Caco-2 (cell line): Measurements from ENCODE around the gene KRT80. TPM values are rescaled to one million over a fixed set of nuclear protein-coding genes. Genes with fewer than 3 reads are reported as not detected.

Experiments used
- BruUV-seq: library from RNA; stranded (reverse); fragments of 400-500 nt; replicated peaks from 2 replicates; lab custom pipeline; 2021; lab: Mats Ljungman, UMichigan
- CTCF ChIA-PET: fragments of 300-600 bp; sonication (Branson Sonifier 250); formaldehyde crosslinking; loops from one replicate; lab custom pipeline; 2022; ENCODE audit warnings: antibody characterized with exemption; lab: Charles Lee
- POLR2A ChIA-PET: fragments of 300-600 bp; sonication (Branson Sonifier 250); formaldehyde crosslinking; loops from one replicate; lab custom pipeline; 2022; ENCODE audit warnings: antibody characterized with exemption; lab: Charles Lee
- DNase-seq, 2 experiments: peaks; one replicate each; pipeline versions ENCODE4 v3.0.0 to v3.0.0-alpha.2; 2020 to 2022
- H3K27me3 ChIP-seq: replicated peaks from 2 replicates; pipeline ENCODE4 v1.6.0; 2011; ENCODE audit warnings: low read length; ENCODE audit not compliant: control insufficient read depth, insufficient read depth
- H3K36me3 ChIP-seq: 2 replicates; pipeline ENCODE4 v1.5.1; 2011; ENCODE audit warnings: low read length; ENCODE audit not compliant: control insufficient read depth, insufficient read depth
- H3K4me1 ChIP-seq: fragments of 250-450 bp; sonication (Bioruptor Pico); 2 replicates; pipeline ENCODE4 v1.5.1; 2020; ENCODE audit warnings: mild to moderate bottlenecking
- H3K4me3 ChIP-seq: 2 replicates; pipeline ENCODE4 v1.5.1; 2011; ENCODE audit warnings: low read depth, mild to moderate bottlenecking, control low read depth, low read length
- H3K9me3 ChIP-seq: fragments of 250-450 bp; sonication (Bioruptor Pico); 2 replicates; pipeline ENCODE4 v1.5.1; 2020; ENCODE audit warnings: mild to moderate bottlenecking, moderate library complexity
- H3K27ac Mint-ChIP-seq: one replicate; pipeline ENCODE4 v1.8.0; 2022; ENCODE audit warnings: mixed read lengths; ENCODE audit not compliant: unreplicated experiment
- H3K27me3 Mint-ChIP-seq: one replicate; pipeline ENCODE4 v1.8.0; 2022; ENCODE audit warnings: mixed read lengths; ENCODE audit not compliant: insufficient read depth, unreplicated experiment
- H3K36me3 Mint-ChIP-seq: one replicate; pipeline ENCODE4 v1.8.0; 2022; ENCODE audit warnings: mild to moderate bottlenecking, mixed read lengths; ENCODE audit not compliant: insufficient read depth, unreplicated experiment
- H3K4me1 Mint-ChIP-seq: one replicate; pipeline ENCODE4 v1.8.0; 2022; ENCODE audit warnings: low read depth, mixed read lengths; ENCODE audit not compliant: unreplicated experiment
- H3K4me3 Mint-ChIP-seq: one replicate; pipeline ENCODE4 v1.8.0; 2022; ENCODE audit warnings: mild to moderate bottlenecking, moderate library complexity, mixed read lengths; ENCODE audit not compliant: unreplicated experiment
- H3K9me3 Mint-ChIP-seq: one replicate; pipeline ENCODE4 v1.8.0; 2022; ENCODE audit warnings: mixed read lengths; ENCODE audit not compliant: unreplicated experiment
- CTCF ChIP-seq, 2 experiments: fragments of 200-600 bp in 1 of 2; IDR thresholded peaks; 1 replicate in 1 of 2; 2 replicates in 1 of 2; pipeline versions ENCODE4 v1.5.1 to v1.8.0; 2011 to 2022; ENCODE audit warnings: antibody characterized with exemption in 1 of 2, control low read depth in 1 of 2, inconsistent platforms in 1 of 2, low read depth in 1 of 2, low read length in 1 of 2, mild to moderate bottlenecking in 1 of 2, moderate library complexity in 1 of 2; ENCODE audit not compliant: insufficient read depth in 1 of 2, severe bottlenecking in 1 of 2, unreplicated experiment in 1 of 2
- intact Hi-C: fragments of 100-400 bp; cut with micrococcal nuclease; formaldehyde crosslinking; loops from one replicate; pipeline ENCODE4 v1.10.0; 2022; ENCODE audit not compliant: unreplicated experiment
- total RNA-seq: library from RNA; stranded (reverse); gene quantifications from 2 replicates; pipeline ENCODE4 v1.2.3, GENCODE V29; 2022

KRT80 gene
- total RNA-seq, 1 experiment from 2014 or later = 0.29 TPM

- BruUV-seq = no TSS peak
- Histone ChIP-seq H3K4me1 (peaks cover 59% of the 10 kb centered on the region), H3K36me3 (no peaks in the 10 kb centered on the region), H3K4me3 (no peak overlapping the region), H3K9me3 (no peaks in the 10 kb centered on the region), H3K27me3 (no peaks in the 10 kb centered on the region)
- Mint-ChIP-seq H3K36me3 (no peaks in the 10 kb centered on the region), H3K27me3 (no peaks in the 10 kb centered on the region), H3K9me3 (no peaks in the 10 kb centered on the region), H3K4me3 (no peak overlapping the region), H3K27ac (peak overlapping the region; percentile 70), H3K4me1 (peaks cover 16% of the 10 kb centered on the region)
- POLR2A ChIA-PET = interaction anchor here (1.4 kb wide), 1 partner anchor 133 kb away, joined by 4 read pairs; no protein-coding TSS in a partner anchor
- intact Hi-C loops = no loop called here
- CTCF ChIA-PET = interaction anchor here (0.6 to 1.1 kb wide), 3 partner anchors 36 to 238 kb away, joined by 3 to 4 read pairs (median 3); no protein-coding TSS in a partner anchor
- DNase-seq = no peak
- no peak for TF ChIP-seq CTCF (IDR thresholded peaks at IDR 0.05; ENCODE audit: insufficient read depth in 1 of 2, low read depth in 1 of 2, low read length in 1 of 2, severe bottlenecking in 1 of 2, unreplicated experiment in 1 of 2)
Measured at GRCh38 chr12:52146089-52146821, 45.6 kb downstream of the KRT80 start.

- no TSS peak for BruUV-seq
- Histone ChIP-seq H3K4me3 (no peak overlapping the region), H3K27me3 (no peaks in the 10 kb centered on the region), H3K36me3 (no peaks in the 10 kb centered on the region), H3K4me1 (peaks cover 59% of the 10 kb centered on the region), H3K9me3 (no peaks in the 10 kb centered on the region)
- Mint-ChIP-seq H3K4me1 (peaks cover 16% of the 10 kb centered on the region), H3K27me3 (no peaks in the 10 kb centered on the region), H3K27ac (peak overlapping the region; percentile 70), H3K9me3 (no peaks in the 10 kb centered on the region), H3K4me3 (no peak overlapping the region), H3K36me3 (no peaks in the 10 kb centered on the region)
- ChIA-PET CTCF (no interaction called here), POLR2A (no interaction called here)
- no peak for TF ChIP-seq CTCF (IDR thresholded peaks at IDR 0.05; ENCODE audit: insufficient read depth in 1 of 2, low read depth in 1 of 2, low read length in 1 of 2, severe bottlenecking in 1 of 2, unreplicated experiment in 1 of 2)
- no peak for DNase-seq
- intact Hi-C loops = no loop called here
Measured at GRCh38 chr12:52145228-52146088, 46.4 kb downstream of the KRT80 start.

- H3K4me3 ChIP-seq = no peak overlapping the region
- Mint-ChIP-seq H3K36me3 (no peaks in the 10 kb centered on the region), H3K9me3 (no peaks in the 10 kb centered on the region), H3K4me1 (peaks cover 16% of the 10 kb centered on the region), H3K4me3 (no peak overlapping the region), H3K27me3 (no peaks in the 10 kb centered on the region), H3K27ac (peak overlapping the region; percentile 86)
- POLR2A ChIA-PET = no interaction called here
- intact Hi-C loops = loop anchor here (5.0 kb wide), 2 partner anchors 728 to 838 kb away; no protein-coding TSS in a partner anchor
- no peaks in the 10 kb centered on the region for H3K9me3 ChIP-seq
- H3K27me3 ChIP-seq = no peaks in the 10 kb centered on the region
- BruUV-seq = no TSS peak
- CTCF ChIA-PET = interaction anchor here (0.9 to 1.3 kb wide), 3 partner anchors 183 to 721 kb away, joined by 3 to 6 read pairs (median 5); no protein-coding TSS in a partner anchor
- no peaks in the 10 kb centered on the region for H3K36me3 ChIP-seq
- no peak for TF ChIP-seq CTCF (IDR thresholded peaks at IDR 0.05; ENCODE audit: insufficient read depth in 1 of 2, low read depth in 1 of 2, low read length in 1 of 2, severe bottlenecking in 1 of 2, unreplicated experiment in 1 of 2)
- peaks cover 56% of the 10 kb centered on the region for H3K4me1 ChIP-seq
- DNase-seq = no peak
Measured at GRCh38 chr12:52144512-52145227, 47.1 kb downstream of the KRT80 start.
